ENCODE results near the gene LILRB4.
"Not testable (repeated sequence)": the region's sequence is repeated elsewhere in the genome, so short reads cannot be mapped to it uniquely, and the experiment has no call there.

The LILRB4 gene

GRCh38 chr19:54662730-54663129, at the start of gene LILRB4:
Gene LILRB4, plus strand, starts transcription at chr19:54662985. Its CDS starts 49 bp downstream, at chr19:54663034.
- no peak for DNase-seq (ENCODE audit: extremely low read depth, low read depth)
- TF ChIP-seq CTCF (IDR thresholded peaks at IDR 0.05; ENCODE audit: low read depth, low read length), result no peak

- no peak for TF ChIP-seq CTCF (IDR thresholded peaks at IDR 0.05; ENCODE audit: low read depth, low read length)
- no peak for DNase-seq (ENCODE audit: extremely low read depth, low read depth)
These were observed 48.1 kb upstream of the LILRB4 start for GRCh38 chr19:54614726-54615125.

- no peak for TF ChIP-seq CTCF (IDR thresholded peaks at IDR 0.05; ENCODE audit: low read depth, low read length)
- no peak for DNase-seq (ENCODE audit: extremely low read depth, low read depth)
These were observed 46.7 kb upstream of the LILRB4 start for GRCh38 chr19:54616057-54616456.

GRCh38 chr19:54616821-54617560, 45.8 kb upstream of the LILRB4 start:
- TF ChIP-seq CTCF (IDR thresholded peaks at IDR 0.05; ENCODE audit: low read depth, low read length), result no peak
- no peak for DNase-seq (ENCODE audit: extremely low read depth, low read depth)

- no peak for TF ChIP-seq CTCF (IDR thresholded peaks at IDR 0.05; ENCODE audit: low read depth, low read length)
- no peak for DNase-seq (ENCODE audit: extremely low read depth, low read depth)
These were observed 42.3 kb upstream of the LILRB4 start for GRCh38 chr19:54620464-54620863.

GRCh38 chr19:54622431-54622830, 40.4 kb upstream of the LILRB4 start:
- no peak for DNase-seq (ENCODE audit: extremely low read depth, low read depth)
- no peak for TF ChIP-seq CTCF (IDR thresholded peaks at IDR 0.05; ENCODE audit: low read depth, low read length)

- DNase-seq (ENCODE audit: extremely low read depth, low read depth), result not testable (repeated sequence)
These were observed 38.6 kb upstream of the LILRB4 start for GRCh38 chr19:54624234-54624633.

GRCh38 chr19:54624934-54625730, 37.7 kb upstream of the LILRB4 start:
- not testable (repeated sequence) for DNase-seq (ENCODE audit: extremely low read depth, low read depth)

Measured in AG09319 (cell line).